MM.1S (cell line): ENCODE data around the gene UNC13B.

ENCODE experiments used
- CTCF ChIP-seq: fragments of 300-600 bp; sonication (generic); IDR thresholded peaks from 2 replicates; pipeline ENCODE4 v1.5.1; 2016; ENCODE audit warnings: antibody characterized with exemption, low read length, mixed read lengths
- EZH2 ChIP-seq: fragments of 300-600 bp; sonication (generic); optimal IDR thresholded peaks from 2 replicates; pipeline ENCODE3; 2017; ENCODE audit warnings: low read depth, mild to moderate bottlenecking, antibody characterized with exemption, low read length, mixed read lengths

GRCh38 chr9:35211854-35212253 is 50.0 kb downstream of the UNC13B start:
- TF ChIP-seq CTCF (no peak), EZH2 (no peak)
